ENCODE data around the gene DNM1L.

DNM1L gene

DNA sequence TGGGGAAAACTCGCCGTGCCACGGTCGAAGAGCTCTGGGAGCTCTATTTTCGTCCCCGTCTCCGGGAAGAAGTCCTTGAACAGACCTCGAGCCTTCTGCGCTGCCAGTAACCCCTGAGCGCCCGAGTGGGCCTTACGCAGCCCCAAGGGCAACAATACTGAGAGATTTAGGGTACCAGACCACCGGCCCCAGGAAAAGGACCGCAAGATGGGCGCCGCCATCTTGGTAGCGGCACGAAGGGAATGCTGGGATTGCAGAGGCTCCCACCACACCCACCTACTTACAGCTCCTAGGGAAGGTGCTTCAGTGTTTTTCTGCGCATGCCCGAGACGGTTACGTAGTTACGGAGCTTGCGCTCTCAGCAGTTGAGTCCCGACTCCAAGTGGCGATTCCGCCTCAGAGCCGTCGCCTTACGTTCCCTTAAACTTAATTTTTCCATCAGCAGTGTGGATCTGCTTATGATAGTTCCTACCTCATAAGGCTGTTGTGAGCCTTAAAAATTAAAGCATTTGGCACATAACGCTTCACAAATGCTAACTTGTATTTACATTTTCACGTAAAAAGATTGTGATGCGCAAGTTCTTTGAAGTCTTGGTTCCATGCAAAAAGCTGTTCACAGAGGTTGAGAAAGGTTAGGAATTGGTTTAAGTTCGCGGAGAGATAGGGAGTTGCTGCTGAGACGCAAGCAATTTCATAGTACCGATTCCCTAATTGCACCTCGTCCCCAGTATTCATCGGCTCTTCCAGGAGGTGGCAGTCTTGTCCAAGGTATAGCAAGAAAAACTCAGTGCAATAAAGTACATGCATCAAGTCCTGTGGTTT, 76.8 kb downstream of the DNM1L start, which contains the start of gene YARS2:
YARS2 (minus strand) TSS at position 244 of the 822 bp plus-strand sequence; CDS start at position 221, 23 bp downstream.
- Histone ChIP-seq H3K27ac (peak within 1 kb of the TSS; percentile 70), H3K4me3 (ENCODE audit: low read depth in 1 of 2, low read length in 1 of 2) (peak within 1 kb of the TSS; percentile 75 to 88), H3K36me3 (peaks cover 17% of the 10 kb centered on the region), H3K9me3 (no peaks in the 10 kb centered on the region), H3K4me1 (ENCODE audit: control insufficient read depth in 1 of 2, insufficient read depth in 1 of 2, low read depth in 1 of 2, low read length in 1 of 2) (peaks cover 6 to 18% of the 10 kb centered on the region in 2 experiments), H3K27me3 (no peaks in the 10 kb centered on the region)
- TF ChIP-seq, protein P1, sequence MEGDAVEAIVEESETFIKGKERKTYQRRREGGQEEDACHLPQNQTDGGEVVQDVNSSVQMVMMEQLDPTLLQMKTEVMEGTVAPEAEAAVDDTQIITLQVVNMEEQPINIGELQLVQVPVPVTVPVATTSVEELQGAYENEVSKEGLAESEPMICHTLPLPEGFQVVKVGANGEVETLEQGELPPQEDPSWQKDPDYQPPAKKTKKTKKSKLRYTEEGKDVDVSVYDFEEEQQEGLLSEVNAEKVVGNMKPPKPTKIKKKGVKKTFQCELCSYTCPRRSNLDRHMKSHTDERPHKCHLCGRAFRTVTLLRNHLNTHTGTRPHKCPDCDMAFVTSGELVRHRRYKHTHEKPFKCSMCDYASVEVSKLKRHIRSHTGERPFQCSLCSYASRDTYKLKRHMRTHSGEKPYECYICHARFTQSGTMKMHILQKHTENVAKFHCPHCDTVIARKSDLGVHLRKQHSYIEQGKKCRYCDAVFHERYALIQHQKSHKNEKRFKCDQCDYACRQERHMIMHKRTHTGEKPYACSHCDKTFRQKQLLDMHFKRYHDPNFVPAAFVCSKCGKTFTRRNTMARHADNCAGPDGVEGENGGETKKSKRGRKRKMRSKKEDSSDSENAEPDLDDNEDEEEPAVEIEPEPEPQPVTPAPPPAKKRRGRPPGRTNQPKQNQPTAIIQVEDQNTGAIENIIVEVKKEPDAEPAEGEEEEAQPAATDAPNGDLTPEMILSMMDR (IDR thresholded peaks at IDR 0.05) = peak; percentile 75

- Histone ChIP-seq H3K36me3 (peaks cover 12% of the 10 kb centered on the region), H3K4me1 (ENCODE audit: control insufficient read depth in 1 of 2, insufficient read depth in 1 of 2, low read depth in 1 of 2, low read length in 1 of 2) (peaks cover 11 to 18% of the 10 kb centered on the region in 2 experiments), H3K9me3 (no peaks in the 10 kb centered on the region), H3K27ac (peak overlapping the region; percentile 70), H3K4me3 (ENCODE audit: low read depth in 1 of 2, low read length in 1 of 2) (peak overlapping the region; percentile 75 to 88), H3K27me3 (no peaks in the 10 kb centered on the region)
- TF ChIP-seq, protein P1 (IDR thresholded peaks at IDR 0.05) = no peak
Observed at GRCh38 chr12:32756476-32757066, 77.5 kb downstream of the DNM1L start.

DNA sequence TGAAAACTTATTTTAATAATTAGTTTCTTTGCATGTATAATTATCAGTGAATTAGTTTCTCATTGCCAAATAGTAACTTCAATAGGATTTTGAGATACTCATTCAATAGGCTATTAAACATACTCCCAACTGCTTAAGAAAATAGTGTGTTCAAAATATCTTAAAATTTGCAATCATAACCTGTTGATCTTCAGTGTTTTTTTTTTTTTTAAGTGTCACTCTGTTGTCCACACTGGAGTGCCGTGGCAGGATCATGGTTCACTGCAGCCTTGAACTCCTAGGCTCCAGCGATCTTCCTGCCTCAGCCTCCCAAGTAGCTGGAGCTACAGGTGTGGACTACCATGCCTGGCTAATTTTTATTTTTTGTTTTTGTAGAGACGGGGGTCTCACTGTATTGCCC, 78.1 kb downstream of the DNM1L start:
- peaks cover 17 to 18% of the 10 kb centered on the region in 2 experiments for H3K4me1 ChIP-seq (ENCODE audit: control insufficient read depth in 1 of 2, insufficient read depth in 1 of 2, low read depth in 1 of 2, low read length in 1 of 2)
- no peaks in the 10 kb centered on the region for H3K9me3 ChIP-seq
- TF ChIP-seq, protein P1 (IDR thresholded peaks at IDR 0.05) = no peak
- no peak overlapping the region for H3K4me3 ChIP-seq (ENCODE audit: low read depth in 1 of 2, low read length in 1 of 2)
- H3K36me3 ChIP-seq = peaks cover 6% of the 10 kb centered on the region
- H3K27me3 ChIP-seq = no peaks in the 10 kb centered on the region
- H3K27ac ChIP-seq = no peak overlapping the region

- TF ChIP-seq, protein P1 (IDR thresholded peaks at IDR 0.05) = no peak
- Histone ChIP-seq H3K27me3 (no peaks in the 10 kb centered on the region), H3K9me3 (no peaks in the 10 kb centered on the region), H3K27ac (peak overlapping the region; percentile 23), H3K4me3 (ENCODE audit: low read depth in 1 of 2, low read length in 1 of 2) (no peak overlapping the region), H3K36me3 (no peaks in the 10 kb centered on the region), H3K4me1 (ENCODE audit: control insufficient read depth in 1 of 2, insufficient read depth in 1 of 2, low read depth in 1 of 2, low read length in 1 of 2) (peaks cover 0 to 11% of the 10 kb centered on the region in 2 experiments)
Observed at GRCh38 chr12:32761716-32762115, 82.6 kb downstream of the DNM1L start.

- TF ChIP-seq, protein P1 (IDR thresholded peaks at IDR 0.05) = no peak
- H3K4me3 ChIP-seq (ENCODE audit: low read depth in 1 of 2, low read length in 1 of 2) = no peak overlapping the region
Observed at GRCh38 chr12:32765906-32766305, 86.8 kb downstream of the DNM1L start.

More at GRCh38 chr12:32765906-32766305, 86.8 kb downstream of the DNM1L start:
- Histone ChIP-seq H3K27ac (no peak overlapping the region), H3K27me3 (peaks cover 20% of the 10 kb centered on the region), H3K4me1 (ENCODE audit: control insufficient read depth in 1 of 2, insufficient read depth in 1 of 2, low read depth in 1 of 2, low read length in 1 of 2) (peaks cover 0 to 11% of the 10 kb centered on the region in 2 experiments), H3K36me3 (no peaks in the 10 kb centered on the region), H3K9me3 (no peaks in the 10 kb centered on the region)

Data from neutrophil (primary cell).